Stimulated activated naive B cell treated with anti-CD40 and anti-IgM and Interleukin-4, amounts not matched to agents 10 μg/mL and 1 μg/mL and 100 μg/mL, for 72 hours (primary cell): Measurements from ENCODE around the gene NHERF1.

Source experiments
- ATAC-seq, 2 donors: fragments of 150-1000 bp; cut with Tn5 transposase; replicated peaks; 2 replicates each; pipeline ENCODE4 v1.10.0; 2021; ENCODE audit warnings: moderate library complexity in 1 of 2
- DNase-seq: peaks from one replicate; pipeline ENCODE4 v3.0.0; 2021
- H3K27ac Mint-ChIP-seq: one replicate; pipeline ENCODE4 v1.8.0; 2022; ENCODE audit warnings: mild to moderate bottlenecking, mixed read lengths
- H3K27me3 Mint-ChIP-seq, 2 donors: one replicate each; pipeline ENCODE4 v1.8.0; 2022; ENCODE audit warnings: mixed read lengths in 2 of 2
- H3K36me3 Mint-ChIP-seq, 2 donors: one replicate each; pipeline ENCODE4 v1.8.0; 2022; ENCODE audit warnings: mixed read lengths in 2 of 2, mild to moderate bottlenecking in 1 of 2
- H3K4me1 Mint-ChIP-seq, 2 donors: one replicate each; pipeline ENCODE4 v1.8.0; 2022; ENCODE audit warnings: mixed read lengths in 2 of 2, mild to moderate bottlenecking in 1 of 2
- H3K4me3 Mint-ChIP-seq, 2 donors: one replicate each; pipeline ENCODE4 v1.8.0; 2022; ENCODE audit warnings: mild to moderate bottlenecking in 2 of 2, mixed read lengths in 2 of 2, moderate library complexity in 1 of 2
- H3K9me3 Mint-ChIP-seq, 2 donors: one replicate each; pipeline ENCODE4 v1.8.0; 2022; ENCODE audit warnings: mixed read lengths in 2 of 2, mild to moderate bottlenecking in 1 of 2

NHERF1 gene

DNA sequence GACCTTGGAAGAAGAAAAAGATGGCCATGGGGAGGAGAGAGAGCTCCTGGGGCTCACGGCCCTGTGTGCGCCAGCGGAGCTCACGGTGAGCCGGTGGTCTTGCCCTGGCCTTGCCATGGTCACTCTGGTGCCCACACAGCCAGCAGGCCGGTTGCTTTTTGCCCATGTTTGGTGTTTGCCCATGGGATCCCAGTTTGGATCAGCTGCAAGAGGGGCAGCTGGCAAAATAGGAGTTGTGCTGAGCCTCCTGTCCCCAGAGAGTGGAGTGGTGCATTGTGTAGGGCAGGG, 1.6 kb downstream of the NHERF1 start:
- peaks cover 40 to 67% of the 10 kb centered on the region in 2 donors for H3K4me1 Mint-ChIP-seq
- H3K36me3 Mint-ChIP-seq, result peaks cover 9 to 16% of the 10 kb centered on the region in 2 donors
- no peaks in the 10 kb centered on the region for H3K27me3 Mint-ChIP-seq
- no peak overlapping the region for H3K27ac Mint-ChIP-seq
- DNase-seq (no peak), ATAC-seq (no peak)
- no peaks in the 10 kb centered on the region for H3K9me3 Mint-ChIP-seq
- peak overlapping the region; percentile 84 to 88 for H3K4me3 Mint-ChIP-seq

DNA sequence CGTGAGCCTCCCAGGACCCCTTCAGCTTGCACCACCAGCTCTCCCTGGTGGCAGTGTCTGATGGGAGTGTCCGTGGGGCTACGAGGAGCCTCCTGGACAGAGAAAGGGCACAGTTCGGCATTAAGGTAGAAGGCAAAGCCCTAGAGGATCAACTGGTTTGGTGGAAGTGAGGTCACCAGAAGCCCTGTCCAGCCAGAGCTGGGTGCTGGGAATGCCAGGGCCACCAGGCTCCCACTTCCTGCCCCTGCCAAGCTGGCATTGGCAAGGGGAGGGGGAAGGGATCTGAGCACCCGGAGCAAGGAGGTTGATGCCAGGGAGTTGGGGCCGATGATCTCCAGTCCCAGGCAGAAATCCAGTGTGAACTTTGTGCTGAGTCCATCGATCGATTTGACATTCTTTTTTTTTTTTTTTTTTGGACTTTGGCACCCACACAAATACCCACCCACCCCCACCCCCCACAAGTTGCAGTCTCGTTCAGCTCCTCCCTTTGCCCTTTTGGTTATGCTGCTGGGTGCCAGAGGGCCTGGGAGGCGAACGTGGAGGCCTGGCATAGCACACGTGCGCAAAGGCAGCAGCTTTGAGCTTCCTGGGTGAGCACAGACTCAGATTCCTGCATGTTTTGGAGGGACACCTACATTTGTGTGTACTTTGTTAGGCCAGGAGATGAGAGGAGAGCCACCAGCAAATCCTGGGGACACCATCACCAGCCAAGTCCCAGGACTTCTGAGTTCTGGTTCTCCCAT, 2.1 kb downstream of the NHERF1 start:
- H3K9me3 Mint-ChIP-seq, result no peaks in the 10 kb centered on the region
- no peaks in the 10 kb centered on the region for H3K27me3 Mint-ChIP-seq
- no peak overlapping the region for H3K27ac Mint-ChIP-seq
- peak overlapping the region; percentile 84 to 88 for H3K4me3 Mint-ChIP-seq
- no peak for DNase-seq
- H3K4me1 Mint-ChIP-seq, result peaks cover 41 to 73% of the 10 kb centered on the region in 2 donors
- no peak for ATAC-seq
- H3K36me3 Mint-ChIP-seq, result peaks cover 10 to 19% of the 10 kb centered on the region in 2 donors

DNA sequence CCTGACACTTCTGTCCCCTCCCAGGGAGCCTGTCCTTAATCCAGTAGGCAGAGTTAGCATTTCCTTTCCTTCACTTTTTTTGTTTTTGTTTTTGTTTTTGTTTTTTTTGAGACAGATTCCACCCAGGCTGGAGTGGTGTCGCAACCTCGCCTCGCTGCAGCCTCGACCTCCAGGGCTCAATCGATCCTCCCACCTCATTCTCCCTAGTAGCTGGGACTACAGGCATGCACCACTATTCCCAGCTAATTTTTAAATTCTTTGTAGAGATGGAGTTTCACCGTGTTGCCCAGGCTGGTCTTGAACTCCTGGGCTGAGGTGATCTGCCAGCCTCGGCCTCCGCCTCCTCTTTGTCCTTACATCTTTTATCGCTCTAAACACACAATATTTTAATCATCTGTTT, 4.0 kb downstream of the NHERF1 start:
- DNase-seq (no peak), ATAC-seq (no peak)
- H3K36me3 Mint-ChIP-seq, result peaks cover 10 to 19% of the 10 kb centered on the region in 2 donors
- H3K4me1 Mint-ChIP-seq, result peaks cover 40 to 74% of the 10 kb centered on the region in 2 donors
- H3K27ac Mint-ChIP-seq, result peak overlapping the region; percentile 70
- no peaks in the 10 kb centered on the region for H3K27me3 Mint-ChIP-seq
- no peak overlapping the region for H3K4me3 Mint-ChIP-seq
- no peaks in the 10 kb centered on the region for H3K9me3 Mint-ChIP-seq

DNA sequence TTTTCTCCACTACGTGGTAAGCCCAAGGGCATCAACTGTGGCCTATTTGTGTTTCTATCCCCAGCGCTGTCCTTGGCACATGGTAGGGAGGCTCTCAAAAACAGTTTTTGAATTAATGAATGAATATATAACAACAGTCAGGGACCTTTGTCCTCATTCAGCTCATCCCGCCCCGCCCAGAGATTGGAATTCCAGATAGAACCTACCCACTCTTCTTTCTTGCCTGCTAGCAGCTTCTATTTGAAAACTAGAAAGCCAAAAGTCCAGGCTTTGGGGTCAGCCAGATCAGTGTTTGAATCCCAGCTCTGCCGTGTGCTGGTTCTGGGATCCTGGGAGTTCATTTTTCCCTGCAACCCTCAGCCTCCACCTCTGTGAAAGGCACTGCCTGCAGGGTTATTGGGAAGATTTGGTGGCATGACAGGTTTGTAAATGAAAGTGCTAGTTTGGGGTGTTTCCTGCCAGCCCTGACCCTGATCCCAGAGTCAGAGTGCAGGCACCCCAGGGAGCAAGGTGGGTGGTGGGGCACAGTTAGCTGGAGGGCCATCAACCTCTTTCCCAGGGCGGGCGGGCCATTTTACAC, 4.5 kb downstream of the NHERF1 start:
- no peak overlapping the region for H3K4me3 Mint-ChIP-seq
- no peaks in the 10 kb centered on the region for H3K9me3 Mint-ChIP-seq
- peaks cover 10 to 19% of the 10 kb centered on the region in 2 donors for H3K36me3 Mint-ChIP-seq
- H3K27me3 Mint-ChIP-seq, result no peaks in the 10 kb centered on the region
- no peak for DNase-seq
- peak overlapping the region; percentile 70 for H3K27ac Mint-ChIP-seq
- H3K4me1 Mint-ChIP-seq, result peaks cover 44 to 74% of the 10 kb centered on the region in 2 donors
- ATAC-seq, result no peak

DNA sequence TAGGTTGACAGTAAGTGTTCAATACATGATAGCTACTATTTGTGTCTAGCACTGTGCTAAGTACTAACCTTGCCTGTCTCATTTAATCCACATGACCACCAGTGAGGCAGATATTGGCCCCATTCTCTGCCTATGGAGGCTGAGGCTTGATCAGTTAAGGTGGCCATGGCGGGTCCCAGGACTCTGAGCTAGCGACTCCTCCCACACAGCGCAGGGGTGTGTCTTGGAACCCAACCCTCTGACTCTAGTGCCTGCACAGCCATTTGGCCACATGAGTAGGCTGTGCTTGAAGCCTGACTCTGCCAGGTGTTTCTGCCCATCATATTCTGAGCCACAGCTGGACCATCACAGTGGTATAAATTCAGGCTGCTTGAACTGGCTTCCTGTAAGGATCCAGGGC, 6.4 kb downstream of the NHERF1 start:
- Mint-ChIP-seq H3K27ac (no peak overlapping the region), H3K4me3 (no peak overlapping the region), H3K27me3 (no peaks in the 10 kb centered on the region), H3K36me3 (peaks cover 10 to 19% of the 10 kb centered on the region in 2 donors), H3K9me3 (no peaks in the 10 kb centered on the region), H3K4me1 (peaks cover 57 to 87% of the 10 kb centered on the region in 2 donors)
- ATAC-seq, result no peak
- no peak for DNase-seq

DNA sequence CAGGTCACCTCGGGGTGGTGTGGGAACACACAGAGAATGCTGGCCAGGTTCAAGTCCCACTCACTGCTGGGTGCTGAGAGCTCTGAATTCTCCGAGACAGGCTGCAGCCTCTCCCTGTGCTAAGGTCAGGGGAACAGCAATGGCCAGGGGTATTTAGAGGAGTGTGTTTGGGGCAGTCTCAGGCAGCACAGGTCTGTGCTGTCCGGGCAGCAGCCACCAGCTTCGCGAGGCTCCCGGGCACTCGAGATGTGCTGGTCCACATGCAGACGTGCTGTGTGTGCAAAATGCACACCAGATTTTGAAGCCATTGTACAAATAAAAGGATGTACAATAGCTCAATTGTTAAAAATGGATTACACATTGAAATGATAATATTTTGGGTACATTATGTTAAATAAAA, 7.1 kb downstream of the NHERF1 start:
- no peak for DNase-seq
- no peak for ATAC-seq
- H3K27ac Mint-ChIP-seq, result no peak overlapping the region
- no peaks in the 10 kb centered on the region for H3K27me3 Mint-ChIP-seq
- H3K4me1 Mint-ChIP-seq, result peaks cover 55 to 87% of the 10 kb centered on the region in 2 donors
- peaks cover 10 to 19% of the 10 kb centered on the region in 2 donors for H3K36me3 Mint-ChIP-seq
- H3K4me3 Mint-ChIP-seq, result no peak overlapping the region
- H3K9me3 Mint-ChIP-seq, result no peaks in the 10 kb centered on the region

DNA sequence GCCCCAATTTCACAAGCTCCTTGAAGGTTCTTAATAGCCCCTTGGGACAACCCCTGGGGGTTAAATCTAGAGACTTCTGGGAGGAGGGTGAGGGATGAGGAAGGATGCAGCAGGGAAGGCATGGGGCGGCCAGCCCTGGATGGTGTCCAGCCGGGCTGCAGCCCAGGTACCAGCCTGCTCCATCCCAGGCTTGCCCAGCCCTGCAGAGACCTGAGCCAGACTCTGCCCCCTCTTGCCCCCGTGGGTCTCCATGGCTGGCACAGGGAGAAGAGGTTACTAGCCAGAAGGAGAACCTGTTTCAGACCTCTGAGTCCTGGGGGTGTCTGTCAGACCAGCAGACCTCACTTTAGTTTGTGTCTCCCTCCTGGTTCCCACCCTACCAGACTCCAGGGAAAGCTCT, 8.5 kb downstream of the NHERF1 start:
- H3K27me3 Mint-ChIP-seq, result no peaks in the 10 kb centered on the region
- H3K4me1 Mint-ChIP-seq, result peaks cover 44 to 75% of the 10 kb centered on the region in 2 donors
- peaks cover 10 to 14% of the 10 kb centered on the region in 2 donors for H3K36me3 Mint-ChIP-seq
- no peak overlapping the region for H3K4me3 Mint-ChIP-seq
- DNase-seq (no peak), ATAC-seq (no peak)
- H3K27ac Mint-ChIP-seq, result no peak overlapping the region
- no peaks in the 10 kb centered on the region for H3K9me3 Mint-ChIP-seq

DNA sequence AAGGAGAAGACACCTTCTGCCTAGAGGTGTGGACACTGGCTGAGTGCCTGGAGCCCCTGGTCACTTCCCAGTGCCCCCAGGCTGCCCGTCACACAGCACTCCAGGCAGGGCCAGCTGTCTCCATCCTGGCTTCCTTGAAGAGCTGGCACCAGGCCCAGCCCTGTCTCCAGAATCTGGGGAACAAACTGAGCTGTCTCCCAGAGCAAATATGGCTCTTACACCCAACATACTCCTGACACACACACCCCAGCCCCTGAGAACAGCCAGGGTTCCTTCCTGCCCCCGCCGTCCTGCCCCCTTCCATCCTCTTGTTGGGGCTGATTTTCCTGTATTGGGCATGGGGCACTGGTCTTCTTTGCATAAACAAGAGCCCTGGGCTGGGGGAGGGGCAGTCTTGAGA, 9.1 kb downstream of the NHERF1 start:
- peaks cover 40 to 71% of the 10 kb centered on the region in 2 donors for H3K4me1 Mint-ChIP-seq
- DNase-seq, result no peak

DNA sequence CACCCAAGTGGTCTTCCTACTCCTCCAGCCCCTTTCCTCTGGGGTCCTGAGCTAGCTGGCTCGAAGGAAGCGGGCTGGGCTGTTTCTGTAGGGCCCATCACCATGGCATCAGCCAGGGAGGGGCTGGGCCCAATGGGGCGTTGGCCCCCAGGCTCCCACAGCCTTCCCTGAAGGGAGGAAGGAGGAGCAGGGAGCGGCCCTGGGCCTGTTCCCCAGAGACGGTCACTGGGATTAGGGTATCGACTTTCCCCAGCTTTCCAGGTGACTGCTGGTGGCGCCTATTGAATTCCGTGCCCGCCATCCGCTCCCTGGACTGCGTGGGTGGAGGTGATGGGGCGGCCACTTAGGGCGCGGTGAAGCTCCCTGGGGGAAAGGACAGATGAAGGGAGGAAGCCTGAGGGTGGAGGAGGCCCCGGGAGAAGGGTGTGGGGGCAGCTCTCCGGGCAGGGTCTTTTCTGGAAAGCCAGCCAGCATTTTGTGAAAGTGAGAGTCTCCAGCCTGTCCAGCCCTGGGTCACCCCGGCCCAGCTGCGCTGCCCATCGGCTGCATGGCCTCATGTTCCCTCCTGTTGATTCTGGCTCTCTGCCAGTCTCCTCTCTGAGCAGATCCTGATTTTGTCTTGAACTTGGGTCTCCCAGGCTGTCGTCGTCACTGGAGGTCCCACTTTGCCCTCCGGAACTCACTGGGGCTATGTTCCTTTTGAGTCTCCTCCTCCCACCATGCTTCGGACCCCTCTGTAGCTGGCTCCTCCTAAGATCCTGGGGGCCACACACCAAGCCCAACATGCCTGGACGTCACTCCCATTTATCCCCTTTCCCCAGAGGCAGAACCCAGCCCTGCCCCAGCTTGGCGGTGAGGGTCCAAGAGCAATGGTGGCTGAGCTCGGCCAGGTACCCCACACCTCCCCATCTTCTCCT, 9.8 kb downstream of the NHERF1 start:
- H3K4me3 Mint-ChIP-seq, result peak overlapping the region; percentile 33 to 39
- DNase-seq (no peak), ATAC-seq (no peak)
- peaks cover 4 to 5% of the 10 kb centered on the region in 2 donors for H3K36me3 Mint-ChIP-seq
- peak overlapping the region; percentile 86 for H3K27ac Mint-ChIP-seq
- no peaks in the 10 kb centered on the region for H3K9me3 Mint-ChIP-seq
- no peaks in the 10 kb centered on the region for H3K27me3 Mint-ChIP-seq
- H3K4me1 Mint-ChIP-seq, result peaks cover 33 to 67% of the 10 kb centered on the region in 2 donors

More for the DNA sequence above, 9.1 kb downstream of the NHERF1 start:
- no peaks in the 10 kb centered on the region for H3K27me3 Mint-ChIP-seq
- peaks cover 7 to 11% of the 10 kb centered on the region in 2 donors for H3K36me3 Mint-ChIP-seq
- H3K9me3 Mint-ChIP-seq, result no peaks in the 10 kb centered on the region
- peak overlapping the region; percentile 59 for H3K27ac Mint-ChIP-seq
- ATAC-seq, result no peak
- no peak overlapping the region for H3K4me3 Mint-ChIP-seq

DNA sequence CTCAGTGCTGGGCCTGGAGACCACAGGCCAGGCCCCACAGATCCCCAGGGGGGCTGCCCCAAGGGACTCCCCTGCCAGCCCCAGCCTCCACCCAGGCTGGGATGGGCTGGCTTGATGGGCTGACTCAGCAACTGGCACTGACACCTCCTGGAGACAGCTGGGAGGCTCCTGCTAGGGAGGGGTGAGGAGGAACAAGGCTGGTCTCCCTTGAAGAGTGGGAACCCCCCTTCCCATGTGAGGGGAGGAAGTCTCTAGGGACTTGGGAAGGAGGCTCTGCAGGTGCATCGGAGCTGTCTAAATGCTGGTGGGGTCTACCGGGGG, 10.4 kb downstream of the NHERF1 start:
- peak overlapping the region; percentile 33 to 39 for H3K4me3 Mint-ChIP-seq
- peak; percentile 68 to 78 for ATAC-seq
- H3K36me3 Mint-ChIP-seq, result peaks cover 4 to 5% of the 10 kb centered on the region in 2 donors
- H3K27ac Mint-ChIP-seq, result peak overlapping the region; percentile 86
- no peak for DNase-seq
- no peaks in the 10 kb centered on the region for H3K9me3 Mint-ChIP-seq
- H3K4me1 Mint-ChIP-seq, result peaks cover 32 to 66% of the 10 kb centered on the region in 2 donors
- no peaks in the 10 kb centered on the region for H3K27me3 Mint-ChIP-seq

DNA sequence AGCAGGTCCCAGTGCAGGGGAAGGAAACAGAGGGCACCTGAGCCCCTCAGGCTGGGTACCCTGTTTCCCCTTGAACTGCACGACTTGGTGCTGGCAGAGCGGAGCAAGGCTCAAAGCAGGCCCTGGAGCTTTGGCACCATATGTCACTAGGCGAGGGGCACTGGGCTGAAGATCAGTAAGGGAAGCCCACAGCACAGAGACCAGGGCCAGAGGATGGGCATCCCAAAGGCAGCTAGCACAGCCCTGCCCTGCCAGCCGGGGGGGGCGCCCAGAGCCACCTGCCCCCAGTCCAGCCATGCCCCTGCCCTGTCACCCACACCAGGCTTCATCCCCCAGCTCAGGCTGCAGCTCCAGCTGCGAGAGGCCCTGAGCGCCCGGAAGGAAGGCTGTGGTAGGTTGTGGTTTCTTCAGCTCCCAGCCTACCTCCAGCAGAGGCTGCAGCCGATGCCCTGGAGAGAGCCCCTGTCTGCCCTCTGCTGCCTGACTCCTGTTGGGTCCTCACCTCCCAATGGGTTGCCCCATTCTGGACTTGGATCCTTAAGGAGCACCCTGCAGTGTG, 10.9 kb downstream of the NHERF1 start:
- Mint-ChIP-seq H3K36me3 (peaks cover 4 to 5% of the 10 kb centered on the region in 2 donors), H3K27me3 (no peaks in the 10 kb centered on the region), H3K4me1 (peaks cover 35 to 63% of the 10 kb centered on the region in 2 donors), H3K27ac (peak overlapping the region; percentile 59), H3K9me3 (no peaks in the 10 kb centered on the region), H3K4me3 (peak overlapping the region in 1 of 2 donors; percentile 25)
- no peak for DNase-seq
- ATAC-seq, result peak; percentile 73 to 84

DNA sequence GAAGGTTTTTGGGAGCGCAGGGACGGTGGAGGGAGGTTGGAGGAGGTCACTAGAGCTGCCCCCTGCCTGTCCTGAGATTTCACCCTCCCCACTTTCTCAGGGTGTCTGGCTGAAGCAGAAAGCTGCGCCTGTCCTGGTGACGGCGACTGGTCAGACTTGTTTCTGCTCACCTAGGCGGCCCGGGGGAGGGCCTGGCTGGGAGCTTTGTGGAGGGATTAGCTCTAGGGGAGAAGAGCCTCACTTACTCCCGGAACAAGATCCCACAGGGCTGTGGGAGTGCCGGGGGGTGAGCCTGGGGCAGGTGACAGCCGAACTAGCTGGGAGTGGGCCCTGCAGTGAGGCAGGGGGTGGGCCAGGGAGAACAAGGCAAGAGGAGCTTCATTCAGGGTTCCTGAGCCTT, 11.5 kb downstream of the NHERF1 start:
- Mint-ChIP-seq H3K4me3 (no peak overlapping the region), H3K4me1 (peaks cover 32 to 57% of the 10 kb centered on the region in 2 donors), H3K27me3 (no peaks in the 10 kb centered on the region), H3K36me3 (peaks cover 5 to 7% of the 10 kb centered on the region in 2 donors), H3K9me3 (no peaks in the 10 kb centered on the region), H3K27ac (no peak overlapping the region)
- ATAC-seq (no peak), DNase-seq (no peak)

DNA sequence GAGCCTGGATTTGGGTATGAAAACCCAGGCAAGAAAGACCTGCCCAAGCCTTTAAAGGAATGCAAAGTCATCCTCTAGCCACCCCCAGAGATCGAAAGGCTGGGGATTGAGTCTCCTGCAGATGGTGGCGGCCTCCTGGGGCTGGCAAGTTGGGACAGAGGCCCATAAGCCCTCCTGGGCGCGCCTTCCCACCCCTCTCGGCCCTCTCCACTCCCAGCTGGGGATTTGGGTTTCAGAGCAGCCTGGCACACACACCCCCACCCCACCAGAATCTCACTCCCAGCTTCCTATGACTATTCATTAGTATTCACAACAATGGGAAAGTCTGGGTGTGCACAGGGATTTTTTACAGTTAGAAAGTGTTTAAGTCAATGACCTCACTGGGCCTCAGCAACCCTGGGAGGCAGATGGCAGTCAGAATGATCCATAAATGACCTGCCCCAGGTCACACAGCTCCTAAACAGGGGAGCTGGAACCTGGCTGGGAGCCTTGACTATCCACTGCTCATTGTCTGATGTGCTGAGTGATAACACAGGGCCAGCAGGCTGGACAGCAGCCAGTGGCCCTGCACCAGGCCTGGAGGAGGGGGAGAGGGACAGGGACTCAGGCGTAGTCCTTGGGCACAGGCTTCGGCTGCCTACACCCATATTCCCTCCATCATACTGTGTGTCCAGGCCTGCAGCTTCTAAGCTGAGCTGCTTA, 12.1 kb downstream of the NHERF1 start:
- no peak for DNase-seq
- no peak for ATAC-seq
- Mint-ChIP-seq H3K9me3 (no peaks in the 10 kb centered on the region), H3K4me3 (no peak overlapping the region), H3K27me3 (no peaks in the 10 kb centered on the region), H3K4me1 (peaks cover 30 to 50% of the 10 kb centered on the region in 2 donors), H3K27ac (no peak overlapping the region), H3K36me3 (peaks cover 3% of the 10 kb centered on the region in 2 donors)

DNA sequence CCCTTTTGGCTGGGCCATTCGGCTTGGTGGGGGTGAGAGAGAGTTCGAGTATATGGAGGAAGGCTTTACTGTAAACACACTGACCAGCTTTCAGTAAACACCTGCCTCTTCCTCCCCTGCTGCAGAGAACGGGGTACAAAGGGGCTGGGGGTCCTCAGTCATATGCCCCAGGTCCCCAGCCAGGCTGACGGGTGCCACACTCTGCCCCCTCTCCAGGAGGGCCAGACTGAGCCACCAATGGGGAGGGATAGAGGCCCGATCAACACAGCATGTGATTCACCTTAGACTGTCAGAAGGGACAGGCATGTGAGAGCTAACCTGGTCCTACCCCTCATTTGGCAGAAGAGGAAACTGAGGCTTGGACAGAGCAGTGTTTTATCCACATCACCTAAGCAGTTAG, 13.0 kb downstream of the NHERF1 start:
- peaks cover 30 to 49% of the 10 kb centered on the region in 2 donors for H3K4me1 Mint-ChIP-seq
- H3K27ac Mint-ChIP-seq, result no peak overlapping the region

More for the DNA sequence above, 13.0 kb downstream of the NHERF1 start:
- Mint-ChIP-seq H3K27me3 (no peaks in the 10 kb centered on the region), H3K4me3 (no peak overlapping the region), H3K36me3 (peaks cover 3% of the 10 kb centered on the region in 2 donors), H3K9me3 (no peaks in the 10 kb centered on the region)
- DNase-seq (no peak), ATAC-seq (no peak)
